GM19238 (cell line): ENCODE results near the gene GBP2.

Experiments used
- DNase-seq: peaks from one replicate; pipeline ENCODE4 v3.0.0; 2011; ENCODE audit warnings: low spot score; ENCODE audit not compliant: insufficient read length

The GBP2 gene

DNA sequence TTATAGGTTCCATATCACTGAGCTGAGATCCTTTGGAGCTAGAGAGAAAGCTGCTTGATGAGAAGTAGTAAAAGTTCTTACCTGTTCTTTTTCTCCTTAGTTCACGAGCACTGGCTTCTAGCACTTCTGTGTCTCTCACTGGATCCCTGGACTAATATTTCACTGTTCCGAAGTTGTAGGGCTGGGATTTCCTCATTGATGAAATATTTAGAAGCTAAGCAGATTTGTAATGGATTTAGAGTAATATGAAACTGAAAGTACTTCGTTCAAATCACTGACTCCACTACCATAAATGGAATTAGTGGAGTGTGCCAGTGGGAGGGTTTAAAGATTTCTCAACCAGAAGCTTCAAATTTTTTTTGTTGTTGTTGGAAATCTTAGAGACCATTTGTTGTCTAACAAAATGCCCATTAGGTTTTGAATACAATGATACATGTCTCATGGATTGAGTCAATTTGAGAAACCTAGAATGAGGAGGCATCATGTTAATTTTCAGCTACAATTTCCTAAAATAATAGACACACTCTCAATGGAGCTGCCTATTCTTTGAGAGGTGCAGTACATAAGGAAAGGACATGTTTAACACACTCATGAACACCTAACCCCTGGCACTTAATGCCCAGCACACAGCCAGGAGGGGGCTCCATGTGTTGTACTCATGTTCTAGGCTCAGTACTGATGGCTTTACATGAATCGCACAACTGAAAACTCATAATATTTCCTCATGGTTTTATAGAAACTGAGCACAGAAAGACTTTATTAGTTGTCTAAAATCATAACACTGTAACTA, 60.6 kb downstream of the GBP2 start, which contains the start of gene GBP1:
GBP1 (minus strand) TSS at position 130 of the 790 bp plus-strand sequence. CDS start 1,974 bp downstream, outside the sequence.
- DNase-seq: no peak

DNA sequence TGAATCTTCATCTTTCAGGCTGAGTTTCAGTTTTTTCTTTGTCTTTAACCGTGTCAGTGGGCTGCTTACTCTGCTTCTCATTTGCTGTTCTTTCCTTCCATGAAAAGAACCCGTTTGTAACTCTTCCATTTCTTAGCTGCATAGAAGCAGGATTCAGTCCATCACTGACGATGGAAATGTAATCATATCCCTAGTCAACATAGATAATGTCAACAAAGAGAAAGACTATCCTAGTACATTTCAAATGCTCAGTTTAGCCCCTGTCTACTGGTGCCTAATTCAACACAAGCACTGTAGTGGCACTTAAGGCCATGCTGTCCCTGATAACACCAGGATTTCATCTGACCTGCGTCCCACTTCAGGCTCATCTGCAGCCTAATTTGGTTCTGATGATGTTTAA, 61.3 kb downstream of the GBP2 start:
- no peak for DNase-seq

DNA sequence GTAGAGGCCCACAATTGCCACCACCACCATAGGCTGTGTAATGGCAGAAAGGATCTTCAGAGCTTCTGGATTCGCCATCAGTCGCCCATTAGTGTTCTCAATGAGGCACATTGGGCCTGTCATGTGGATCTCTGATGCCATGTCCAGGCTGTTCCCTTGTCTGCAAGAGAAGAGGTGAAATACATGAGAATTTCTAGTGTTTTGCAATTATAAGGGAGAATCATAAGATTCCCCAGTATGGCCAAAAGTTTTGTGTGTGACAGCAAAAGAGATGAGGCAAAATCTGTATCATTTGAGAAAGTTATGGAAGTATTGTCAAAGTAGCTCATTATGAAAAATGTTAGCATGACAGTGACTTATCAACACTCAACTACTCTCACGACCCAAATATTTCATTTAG, 62.8 kb downstream of the GBP2 start:
- DNase-seq: no peak

DNA sequence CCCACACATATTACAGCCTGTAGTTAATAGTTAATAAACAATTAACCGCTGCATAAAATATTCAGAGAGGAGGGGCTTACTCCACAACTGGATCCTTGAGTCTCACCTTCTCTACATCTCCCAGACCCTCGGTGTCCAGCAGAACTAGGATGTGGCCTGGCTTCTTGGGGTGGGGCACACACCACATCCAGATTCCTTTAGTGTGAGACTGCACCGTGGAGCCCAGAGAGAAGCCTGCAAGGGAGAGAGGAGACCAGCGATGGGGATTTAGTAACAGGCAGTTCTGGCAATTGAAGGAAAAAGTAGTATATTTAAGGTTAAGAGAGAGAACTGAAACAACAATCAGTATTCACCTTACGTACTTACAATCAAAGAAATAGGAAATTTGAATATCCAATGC, 65.8 kb downstream of the GBP2 start:
- no peak for DNase-seq
